NB4 (cell line): ENCODE results near the gene MRM3.

Source experiments
- DNase-seq: peaks from one replicate; pipeline ENCODE4 v3.0.0; 2010; ENCODE audit warnings: low read depth
- H3K4me3 ChIP-seq: one replicate; pipeline ENCODE4 v1.5.1; 2011; ENCODE audit warnings: mild to moderate bottlenecking, low read depth, low read length, moderate library complexity
- MYC ChIP-seq: IDR thresholded peaks from 2 replicates; pipeline ENCODE4 v1.6.1; 2011; ENCODE audit warnings: low read depth, low read length
- POLR2A ChIP-seq: IDR thresholded peaks from 2 replicates; pipeline ENCODE4 v1.6.1; 2011; ENCODE audit warnings: mild to moderate bottlenecking; ENCODE audit not compliant: insufficient read length; ENCODE audit errors: extremely low read depth
- TF ChIP-seq, protein P1 (sequence below): IDR thresholded peaks from 2 replicates; pipeline ENCODE4 v1.6.1; 2011; ENCODE audit warnings: low read depth, low read length
- TF ChIP-seq, protein P2 (sequence below): IDR thresholded peaks from one replicate; pipeline ENCODE4 v1.5.1; 2012; ENCODE audit warnings: low read depth, low read length

Gene MRM3, protein sequence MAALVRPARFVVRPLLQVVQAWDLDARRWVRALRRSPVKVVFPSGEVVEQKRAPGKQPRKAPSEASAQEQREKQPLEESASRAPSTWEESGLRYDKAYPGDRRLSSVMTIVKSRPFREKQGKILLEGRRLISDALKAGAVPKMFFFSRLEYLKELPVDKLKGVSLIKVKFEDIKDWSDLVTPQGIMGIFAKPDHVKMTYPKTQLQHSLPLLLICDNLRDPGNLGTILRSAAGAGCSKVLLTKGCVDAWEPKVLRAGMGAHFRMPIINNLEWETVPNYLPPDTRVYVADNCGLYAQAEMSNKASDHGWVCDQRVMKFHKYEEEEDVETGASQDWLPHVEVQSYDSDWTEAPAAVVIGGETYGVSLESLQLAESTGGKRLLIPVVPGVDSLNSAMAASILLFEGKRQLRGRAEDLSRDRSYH

DNA sequence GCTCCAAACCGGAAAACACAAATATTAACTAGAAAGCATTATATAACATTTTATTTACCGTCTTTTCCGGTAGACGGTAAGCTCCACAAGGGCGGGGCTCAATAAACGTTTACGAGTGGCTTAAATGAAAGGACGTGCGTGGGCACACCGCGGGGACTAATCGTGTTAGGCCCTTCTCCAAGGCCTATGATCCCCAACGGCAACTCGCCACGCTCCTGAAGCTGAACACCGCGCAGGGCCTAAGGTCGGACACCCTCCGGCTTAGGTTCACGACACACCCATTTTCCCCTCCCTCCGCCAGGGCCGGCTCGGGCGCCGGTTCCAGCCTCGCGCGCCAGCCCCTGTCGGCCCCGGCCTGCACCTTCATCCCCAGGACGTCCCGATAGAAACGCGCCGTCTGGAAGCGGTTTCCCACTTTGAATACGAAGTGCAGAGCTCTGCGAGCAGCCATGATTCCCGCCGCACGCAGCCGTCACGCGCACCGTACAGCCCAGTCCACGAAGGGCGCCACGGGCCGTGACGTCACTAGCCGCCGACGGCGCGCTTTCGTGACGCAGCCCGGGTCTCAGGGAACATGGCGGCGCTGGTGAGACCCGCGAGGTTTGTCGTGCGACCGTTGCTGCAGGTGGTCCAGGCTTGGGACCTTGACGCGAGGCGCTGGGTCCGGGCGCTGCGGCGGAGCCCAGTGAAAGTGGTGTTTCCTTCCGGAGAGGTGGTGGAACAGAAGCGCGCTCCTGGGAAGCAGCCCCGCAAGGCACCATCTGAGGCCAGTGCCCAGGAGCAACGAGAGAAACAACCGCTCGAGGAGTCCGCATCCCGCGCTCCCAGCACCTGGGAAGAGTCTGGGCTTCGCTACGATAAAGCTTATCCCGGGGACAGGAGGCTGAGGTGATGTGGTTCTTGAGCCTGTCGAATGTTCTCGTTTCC is at the start of gene MRM3, which contains the start of gene GLOD4:
Gene MRM3 (plus strand): TSS at position 549 of the 927 bp plus-strand sequence. CDS start 26 bp downstream, at position 575.
Gene GLOD4 (minus strand): TSS at position 476 of the 927 bp plus-strand sequence. CDS start 25 bp downstream, at position 451.
- TF ChIP-seq POLR2A = no peak
- TF ChIP-seq MYC = peak; percentile 89
- TF ChIP-seq, protein P1, sequence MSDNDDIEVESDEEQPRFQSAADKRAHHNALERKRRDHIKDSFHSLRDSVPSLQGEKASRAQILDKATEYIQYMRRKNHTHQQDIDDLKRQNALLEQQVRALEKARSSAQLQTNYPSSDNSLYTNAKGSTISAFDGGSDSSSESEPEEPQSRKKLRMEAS = peak; percentile 82
- peak within 1 kb of the TSS; percentile 97 for H3K4me3 ChIP-seq
- DNase-seq = peak; percentile 85

DNA sequence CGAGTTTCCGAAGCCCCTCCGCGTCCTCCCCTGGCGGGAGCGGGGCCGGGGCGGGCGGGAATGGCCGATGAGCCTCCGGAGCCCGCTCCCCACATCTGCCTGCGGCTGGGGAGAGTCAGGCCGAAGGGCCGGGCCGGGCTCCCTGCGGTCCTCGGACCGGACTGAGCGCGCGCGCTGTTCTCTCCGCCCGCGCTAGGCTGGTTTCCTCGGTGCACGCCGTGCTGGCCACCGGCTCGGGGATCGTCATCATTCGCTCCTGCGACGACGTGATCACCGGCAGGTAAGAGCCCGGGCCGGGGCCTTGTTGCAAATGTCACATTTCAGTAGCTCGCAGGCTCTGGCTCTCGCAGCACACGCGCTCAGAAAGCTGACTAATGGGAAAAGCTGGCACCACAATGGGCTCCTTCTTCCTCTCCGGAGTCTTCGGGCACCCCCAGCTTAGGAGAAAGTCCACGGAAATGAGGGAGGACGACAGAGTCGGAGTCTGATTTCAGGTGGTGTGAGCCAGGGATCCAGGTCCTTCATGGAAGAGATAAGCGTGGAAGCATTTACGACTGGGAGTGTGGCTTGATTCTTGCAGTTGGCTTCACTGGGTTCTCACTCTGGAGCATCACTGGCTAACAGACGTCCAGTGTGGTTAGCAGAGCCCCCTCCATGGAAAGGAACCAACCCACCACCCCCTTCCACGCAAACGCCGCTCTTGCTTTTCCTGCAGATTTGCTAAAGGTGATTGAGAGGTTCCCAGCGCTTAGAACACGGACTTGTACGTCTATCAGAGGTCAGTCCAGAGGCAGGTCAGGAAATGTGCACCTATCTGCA is 49.0 kb upstream of the MRM3 start:
- TF ChIP-seq POLR2A = no peak
- TF ChIP-seq, protein P2, sequence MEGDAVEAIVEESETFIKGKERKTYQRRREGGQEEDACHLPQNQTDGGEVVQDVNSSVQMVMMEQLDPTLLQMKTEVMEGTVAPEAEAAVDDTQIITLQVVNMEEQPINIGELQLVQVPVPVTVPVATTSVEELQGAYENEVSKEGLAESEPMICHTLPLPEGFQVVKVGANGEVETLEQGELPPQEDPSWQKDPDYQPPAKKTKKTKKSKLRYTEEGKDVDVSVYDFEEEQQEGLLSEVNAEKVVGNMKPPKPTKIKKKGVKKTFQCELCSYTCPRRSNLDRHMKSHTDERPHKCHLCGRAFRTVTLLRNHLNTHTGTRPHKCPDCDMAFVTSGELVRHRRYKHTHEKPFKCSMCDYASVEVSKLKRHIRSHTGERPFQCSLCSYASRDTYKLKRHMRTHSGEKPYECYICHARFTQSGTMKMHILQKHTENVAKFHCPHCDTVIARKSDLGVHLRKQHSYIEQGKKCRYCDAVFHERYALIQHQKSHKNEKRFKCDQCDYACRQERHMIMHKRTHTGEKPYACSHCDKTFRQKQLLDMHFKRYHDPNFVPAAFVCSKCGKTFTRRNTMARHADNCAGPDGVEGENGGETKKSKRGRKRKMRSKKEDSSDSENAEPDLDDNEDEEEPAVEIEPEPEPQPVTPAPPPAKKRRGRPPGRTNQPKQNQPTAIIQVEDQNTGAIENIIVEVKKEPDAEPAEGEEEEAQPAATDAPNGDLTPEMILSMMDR = no peak
- peak; percentile 35 for DNase-seq
- peak overlapping the region; percentile 38 for H3K4me3 ChIP-seq

DNA sequence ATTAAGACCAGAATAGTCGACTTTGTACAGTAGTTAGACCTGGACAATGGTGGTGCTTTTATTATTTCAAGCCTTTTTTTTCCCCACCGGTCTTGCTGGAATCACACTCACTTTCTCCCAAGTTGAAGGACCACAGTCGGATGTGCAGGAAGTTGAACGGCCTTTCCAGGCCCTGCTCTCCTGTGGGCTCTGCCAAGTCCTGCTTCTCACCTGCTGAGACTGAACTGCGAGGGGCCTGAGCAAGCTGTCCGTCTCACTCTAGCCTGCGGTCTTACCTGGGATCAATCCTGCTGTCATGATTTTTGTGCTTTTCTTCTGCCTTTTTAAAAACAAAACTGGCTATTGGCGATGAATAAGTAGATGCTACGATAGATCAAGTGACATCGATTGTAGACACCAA is 48.4 kb upstream of the MRM3 start:
- DNase-seq = no peak
- no peak overlapping the region for H3K4me3 ChIP-seq
- TF ChIP-seq, protein P2 = no peak
- TF ChIP-seq, protein P1 = no peak
- no peak for TF ChIP-seq POLR2A
- TF ChIP-seq MYC = no peak

DNA sequence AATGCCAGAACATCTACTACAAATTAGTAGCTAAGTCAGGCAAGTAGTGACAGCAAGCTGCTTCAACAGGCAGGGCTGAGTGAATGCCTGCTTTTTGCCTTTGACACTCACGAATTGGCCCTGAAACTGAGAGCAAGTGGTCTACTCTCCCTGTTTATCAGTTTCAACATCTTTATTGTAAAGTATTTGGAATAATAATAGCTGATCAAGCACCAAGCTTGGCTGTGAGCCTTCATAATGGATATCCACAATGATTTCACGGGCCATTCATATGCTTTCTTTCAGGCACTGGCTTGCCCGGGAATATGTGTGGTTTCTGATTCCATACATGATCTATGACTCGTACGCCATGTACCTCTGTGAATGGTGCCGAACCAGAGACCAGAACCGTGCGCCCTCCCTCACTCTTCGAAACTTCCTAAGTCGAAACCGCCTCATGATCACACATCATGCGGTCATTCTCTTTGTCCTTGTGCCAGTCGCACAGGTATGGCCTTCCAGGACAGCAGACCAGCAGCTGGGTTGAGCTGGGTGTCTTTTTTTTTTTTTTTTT is 44.5 kb upstream of the MRM3 start:
- TF ChIP-seq MYC (no peak), POLR2A (no peak)
- TF ChIP-seq, protein P1 = no peak
- TF ChIP-seq, protein P2 = no peak
- H3K4me3 ChIP-seq = no peak overlapping the region
- no peak for DNase-seq

DNA sequence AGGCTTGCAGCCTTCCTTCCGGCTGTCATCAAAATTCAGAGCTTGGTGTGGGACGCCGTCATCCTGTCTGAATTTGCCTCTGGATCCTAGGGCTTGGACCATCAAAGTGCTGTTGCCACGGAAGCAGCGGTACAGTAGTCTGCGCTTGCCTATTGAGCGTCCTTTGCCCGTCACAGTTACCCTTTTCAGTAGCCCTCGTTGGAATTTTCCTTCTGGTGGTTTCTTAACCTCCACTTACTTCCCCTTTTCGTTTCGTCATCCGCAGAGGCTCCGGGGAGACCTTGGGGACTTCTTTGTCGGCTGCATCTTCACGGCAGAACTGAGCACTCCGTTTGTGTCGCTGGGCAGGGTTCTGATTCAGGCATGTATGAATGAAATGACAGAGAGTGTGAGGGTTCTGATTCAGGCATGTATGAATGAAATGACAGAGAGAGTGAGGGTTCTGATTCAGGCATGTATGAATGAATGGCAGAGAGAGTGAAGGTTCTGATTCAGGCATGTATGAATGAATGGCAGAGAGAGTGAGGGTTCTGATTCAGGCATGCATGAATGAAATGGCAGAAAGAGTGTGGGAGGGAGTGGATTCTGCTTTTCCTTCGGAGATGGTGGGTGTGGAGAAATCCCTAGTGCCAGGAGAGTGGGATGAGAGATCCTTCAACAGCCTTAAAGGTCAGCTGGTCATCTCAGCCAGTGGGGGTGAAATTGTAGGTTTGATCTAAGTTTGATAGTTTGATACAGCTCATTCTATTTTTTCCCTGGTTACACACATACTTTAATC is 41.7 kb upstream of the MRM3 start:
- TF ChIP-seq, protein P2 = no peak
- no peak for TF ChIP-seq MYC
- no peak for TF ChIP-seq POLR2A
- TF ChIP-seq, protein P1 = no peak
- H3K4me3 ChIP-seq = no peak overlapping the region
- peak; percentile 86 for DNase-seq
